ENCODE measurements around the gene STIP1.

The STIP1 gene

GRCh38 chr11:64173616-64174355 is 12.2 kb upstream of the STIP1 start:
- no peak overlapping the region for H3K4me3 ChIP-seq (ENCODE audit: low read depth, low read length)
- no peak for DNase-seq (ENCODE audit: low read depth)
- no peak for TF ChIP-seq CTCF (IDR thresholded peaks at IDR 0.05; ENCODE audit: low read depth, low read length, missing control alignments)

GRCh38 chr11:64176751-64177150 is 9.2 kb upstream of the STIP1 start:
- no peak for DNase-seq (ENCODE audit: low read depth)
- no peak overlapping the region for H3K4me3 ChIP-seq (ENCODE audit: low read depth, low read length)
- TF ChIP-seq CTCF (IDR thresholded peaks at IDR 0.05; ENCODE audit: low read depth, low read length, missing control alignments): no peak

GRCh38 chr11:64178203-64178602 is 7.8 kb upstream of the STIP1 start:
- no peak overlapping the region for H3K4me3 ChIP-seq (ENCODE audit: low read depth, low read length)
- DNase-seq (ENCODE audit: low read depth): no peak
- TF ChIP-seq CTCF (IDR thresholded peaks at IDR 0.05; ENCODE audit: low read depth, low read length, missing control alignments): no peak

- no peak for TF ChIP-seq CTCF (IDR thresholded peaks at IDR 0.05; ENCODE audit: low read depth, low read length, missing control alignments)
- DNase-seq (ENCODE audit: low read depth): no peak
- no peak overlapping the region for H3K4me3 ChIP-seq (ENCODE audit: low read depth, low read length)
These were observed 6.9 kb upstream of the STIP1 start for GRCh38 chr11:64178951-64179639.

GRCh38 chr11:64180891-64181290 is 5.1 kb upstream of the STIP1 start:
- no peak overlapping the region for H3K4me3 ChIP-seq (ENCODE audit: low read depth, low read length)
- no peak for DNase-seq (ENCODE audit: low read depth)
- no peak for TF ChIP-seq CTCF (IDR thresholded peaks at IDR 0.05; ENCODE audit: low read depth, low read length, missing control alignments)

GRCh38 chr11:64181506-64182411 is 4.2 kb upstream of the STIP1 start:
- no peak overlapping the region for H3K4me3 ChIP-seq (ENCODE audit: low read depth, low read length)
- no peak for DNase-seq (ENCODE audit: low read depth)
- TF ChIP-seq CTCF (IDR thresholded peaks at IDR 0.05; ENCODE audit: low read depth, low read length, missing control alignments): no peak
